ENCODE data around the gene MORC2. TPM values are rescaled to one million over a fixed set of nuclear protein-coding genes. Genes with fewer than 3 reads are reported as not detected.

MORC2 gene
- total and polyA plus RNA-seq, 7 donors = 15.6 to 35.9 (median 27.0) TPM

DNA sequence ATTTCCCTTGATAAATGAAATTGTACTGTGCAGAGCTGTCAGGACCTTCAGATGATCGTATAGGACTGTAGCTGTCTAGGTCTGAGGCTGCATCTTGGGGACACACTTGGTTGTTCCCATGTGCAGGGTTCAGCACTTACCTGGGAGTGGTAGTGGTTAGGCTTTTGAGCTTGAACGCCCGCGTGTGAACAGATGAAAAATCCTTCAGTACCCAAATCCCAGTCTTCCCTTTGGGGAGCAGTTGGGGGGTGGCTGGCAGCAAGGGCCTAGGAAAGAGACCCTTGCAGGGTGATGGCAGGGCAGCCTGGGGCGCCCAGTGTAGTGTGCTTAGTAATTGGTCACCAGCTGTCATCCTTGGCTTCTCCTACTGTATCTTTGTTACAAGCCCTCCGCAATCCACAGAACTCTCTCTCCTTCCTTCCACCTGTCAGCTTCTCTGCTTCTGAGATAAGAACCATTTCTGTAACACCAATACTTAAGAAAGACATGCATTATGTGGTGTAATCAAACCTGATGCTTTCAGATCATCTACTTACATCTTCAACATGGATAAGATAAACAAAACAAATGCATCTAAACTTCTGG, 64.6 kb downstream of the MORC2 start:
- intact Hi-C loops (cut with DNase I) = no loop called here
- H3K27me3 ChIP-seq (ENCODE audit: insufficient read depth in 3 of 3, low read length in 2 of 3) = no peaks in the 10 kb centered on the region
- H3K27ac ChIP-seq = no peak overlapping the region
- no peak for DNase-seq
- peaks cover 9% of the 10 kb centered on the region for H3K9me3 ChIP-seq
- no peak overlapping the region for H3K4me3 ChIP-seq
- H3K4me1 ChIP-seq = no peaks in the 10 kb centered on the region
- 74 to 81% (median 78%) methylated on average over 6 of the region's 6 CpGs for WGBS, 3 donors
- H3K36me3 ChIP-seq (ENCODE audit: insufficient read depth in 1 of 2, low read depth in 1 of 2) = no peaks in the 10 kb centered on the region
- ATAC-seq = no peak
- TF ChIP-seq, protein P1, sequence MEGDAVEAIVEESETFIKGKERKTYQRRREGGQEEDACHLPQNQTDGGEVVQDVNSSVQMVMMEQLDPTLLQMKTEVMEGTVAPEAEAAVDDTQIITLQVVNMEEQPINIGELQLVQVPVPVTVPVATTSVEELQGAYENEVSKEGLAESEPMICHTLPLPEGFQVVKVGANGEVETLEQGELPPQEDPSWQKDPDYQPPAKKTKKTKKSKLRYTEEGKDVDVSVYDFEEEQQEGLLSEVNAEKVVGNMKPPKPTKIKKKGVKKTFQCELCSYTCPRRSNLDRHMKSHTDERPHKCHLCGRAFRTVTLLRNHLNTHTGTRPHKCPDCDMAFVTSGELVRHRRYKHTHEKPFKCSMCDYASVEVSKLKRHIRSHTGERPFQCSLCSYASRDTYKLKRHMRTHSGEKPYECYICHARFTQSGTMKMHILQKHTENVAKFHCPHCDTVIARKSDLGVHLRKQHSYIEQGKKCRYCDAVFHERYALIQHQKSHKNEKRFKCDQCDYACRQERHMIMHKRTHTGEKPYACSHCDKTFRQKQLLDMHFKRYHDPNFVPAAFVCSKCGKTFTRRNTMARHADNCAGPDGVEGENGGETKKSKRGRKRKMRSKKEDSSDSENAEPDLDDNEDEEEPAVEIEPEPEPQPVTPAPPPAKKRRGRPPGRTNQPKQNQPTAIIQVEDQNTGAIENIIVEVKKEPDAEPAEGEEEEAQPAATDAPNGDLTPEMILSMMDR (IDR thresholded peaks at IDR 0.05) = no peak

DNA sequence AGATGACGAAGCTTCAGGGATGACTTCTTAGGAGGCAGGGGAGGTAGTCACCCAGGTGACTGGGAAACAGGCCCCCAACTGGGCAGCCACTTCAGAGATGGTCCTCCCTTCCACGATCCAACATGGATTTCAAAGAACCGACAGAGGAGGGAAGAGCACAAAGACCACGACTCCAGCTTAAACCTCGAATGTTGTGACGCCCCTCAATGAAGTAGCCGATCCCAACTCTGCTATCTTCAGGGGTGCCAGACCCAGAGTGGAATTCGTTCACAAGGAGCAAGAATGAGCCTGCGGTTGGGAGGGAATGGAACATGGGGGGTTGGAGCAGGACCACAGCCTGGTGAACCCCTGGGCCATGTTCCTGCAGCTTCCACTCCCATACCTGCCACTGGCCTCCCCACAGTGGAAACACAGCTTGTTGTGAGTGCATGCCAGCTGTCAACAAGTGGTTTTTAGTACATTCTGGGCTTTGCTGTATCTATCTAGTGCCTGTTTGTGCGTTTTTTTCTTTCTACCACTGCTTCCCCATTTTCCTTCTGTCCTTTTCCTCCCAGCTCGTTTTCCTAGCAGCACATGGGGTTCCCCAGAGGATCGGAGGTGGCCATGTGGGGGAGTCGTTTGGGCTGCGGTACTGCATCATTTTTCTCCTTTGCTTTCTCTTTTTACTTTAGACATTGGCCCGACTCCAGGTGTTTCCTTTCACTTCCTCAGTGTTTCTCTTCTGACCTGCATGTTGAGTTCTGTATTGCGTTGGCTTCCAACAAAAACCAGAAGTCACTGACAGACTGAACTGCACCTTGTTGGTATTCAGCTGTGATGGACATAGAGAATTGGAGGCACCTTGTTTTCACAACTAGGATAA, 65.8 kb downstream of the MORC2 start:
- Histone ChIP-seq H3K36me3 (ENCODE audit: insufficient read depth in 1 of 2, low read depth in 1 of 2) (no peaks in the 10 kb centered on the region), H3K9me3 (peaks cover 9% of the 10 kb centered on the region), H3K4me3 (no peak overlapping the region), H3K27me3 (ENCODE audit: insufficient read depth in 3 of 3, low read length in 2 of 3) (no peaks in the 10 kb centered on the region), H3K27ac (no peak overlapping the region), H3K4me1 (no peaks in the 10 kb centered on the region)
- ATAC-seq (no peak), DNase-seq (no peak)
- WGBS, 3 donors = 76 to 79% (median 78%) methylated on average over 16 of the region's 16 CpGs
- TF ChIP-seq, protein P1 (IDR thresholded peaks at IDR 0.05) = no peak
- intact Hi-C loops (cut with DNase I) = no loop called here

DNA sequence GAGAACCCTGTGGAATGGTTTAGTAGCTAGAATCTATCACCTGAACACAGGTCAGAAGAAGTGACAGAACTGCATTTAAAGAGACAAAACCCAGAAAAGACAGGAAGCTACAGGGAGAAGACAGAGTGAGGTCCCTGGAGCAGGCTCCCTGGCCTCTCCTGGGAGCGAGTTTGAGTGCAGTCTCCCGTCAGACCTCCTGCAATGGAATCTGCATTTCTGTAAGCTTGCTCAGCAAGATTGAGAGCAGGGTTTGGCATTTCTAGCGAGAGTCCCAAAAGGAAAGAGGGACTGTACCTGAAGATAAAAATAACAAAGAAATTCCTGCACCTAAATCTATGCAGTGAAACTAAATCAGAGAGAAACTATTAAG, 74.2 kb downstream of the MORC2 start:
- Histone ChIP-seq H3K4me1 (no peaks in the 10 kb centered on the region), H3K36me3 (ENCODE audit: insufficient read depth in 1 of 2, low read depth in 1 of 2) (peaks cover 0 to 13% of the 10 kb centered on the region in 2 donors), H3K27ac (no peak overlapping the region), H3K9me3 (peaks cover 3% of the 10 kb centered on the region), H3K27me3 (ENCODE audit: insufficient read depth in 3 of 3, low read length in 2 of 3) (no peaks in the 10 kb centered on the region), H3K4me3 (no peak overlapping the region)
- TF ChIP-seq, protein P1 (IDR thresholded peaks at IDR 0.05) = no peak
- ATAC-seq (no peak), DNase-seq (no peak)
- intact Hi-C loops (cut with DNase I) = loop anchor here in 1 of 2 donors (10.0 kb wide), 1 partner anchor 130 kb away; no protein-coding TSS in a partner anchor
- WGBS, 3 donors = 75 to 86% (median 83%) methylated on average over 3 of the region's 3 CpGs

DNA sequence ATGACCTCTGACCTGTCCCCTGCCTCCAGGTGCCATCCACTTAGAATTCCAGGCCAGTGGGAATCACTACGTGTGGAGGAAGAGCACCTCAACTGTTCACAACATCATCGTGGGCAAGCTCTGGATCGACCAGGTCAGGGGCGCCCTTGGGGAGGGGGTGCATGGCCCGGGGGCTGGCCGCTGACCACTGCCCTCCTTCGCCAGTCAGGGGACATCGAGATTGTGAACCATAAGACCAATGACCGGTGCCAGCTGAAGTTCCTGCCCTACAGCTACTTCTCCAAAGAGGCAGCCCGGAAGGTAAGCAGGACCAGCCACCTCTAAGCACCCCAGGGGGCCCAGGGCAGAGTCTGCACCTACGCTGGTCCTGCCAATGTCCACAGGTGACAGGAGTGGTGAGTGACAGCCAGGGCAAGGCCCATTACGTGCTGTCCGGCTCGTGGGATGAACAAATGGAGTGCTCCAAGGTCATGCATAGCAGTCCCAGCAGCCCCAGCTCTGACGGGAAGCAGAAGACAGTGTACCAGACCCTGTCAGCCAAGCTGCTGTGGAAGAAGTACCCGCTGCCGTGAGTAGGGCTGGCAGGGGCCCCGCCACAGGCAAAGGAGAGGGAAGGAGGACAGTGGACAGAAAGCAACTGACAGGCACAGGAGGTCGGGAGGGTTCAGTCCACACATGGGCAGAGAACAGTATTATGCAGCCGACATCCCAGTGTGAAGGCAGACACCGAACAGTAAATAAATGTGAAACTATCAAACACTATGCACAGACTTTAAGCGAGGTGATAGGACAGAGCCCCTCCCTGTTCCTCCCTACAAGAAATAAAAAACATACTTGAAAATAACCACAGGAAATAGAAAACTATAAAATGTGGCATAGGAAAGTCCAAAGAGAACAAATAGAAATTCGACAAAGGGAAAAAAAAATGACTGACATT, 74.9 kb downstream of the MORC2 start:
- TF ChIP-seq, protein P1 (IDR thresholded peaks at IDR 0.05) = no peak
- Histone ChIP-seq H3K9me3 (no peaks in the 10 kb centered on the region), H3K4me3 (no peak overlapping the region), H3K27me3 (ENCODE audit: insufficient read depth in 3 of 3, low read length in 2 of 3) (no peaks in the 10 kb centered on the region), H3K4me1 (no peaks in the 10 kb centered on the region), H3K27ac (no peak overlapping the region), H3K36me3 (ENCODE audit: insufficient read depth in 1 of 2, low read depth in 1 of 2) (peaks cover 0 to 17% of the 10 kb centered on the region in 2 donors)
- WGBS, 3 donors = 81 to 86% (median 84%) methylated on average over 23 of the region's 23 CpGs
- DNase-seq = no peak
- intact Hi-C loops (cut with DNase I) = loop anchor here in 1 of 2 donors (10.0 kb wide), 1 partner anchor 129 kb away; no protein-coding TSS in a partner anchor
- no peak for ATAC-seq
